ENCODE data around the gene SCO1.
"Not testable (repeated sequence)": the region's sequence is repeated elsewhere in the genome, so short reads cannot be mapped to it uniquely, and the experiment has no call there.

Gene SCO1

DNA sequence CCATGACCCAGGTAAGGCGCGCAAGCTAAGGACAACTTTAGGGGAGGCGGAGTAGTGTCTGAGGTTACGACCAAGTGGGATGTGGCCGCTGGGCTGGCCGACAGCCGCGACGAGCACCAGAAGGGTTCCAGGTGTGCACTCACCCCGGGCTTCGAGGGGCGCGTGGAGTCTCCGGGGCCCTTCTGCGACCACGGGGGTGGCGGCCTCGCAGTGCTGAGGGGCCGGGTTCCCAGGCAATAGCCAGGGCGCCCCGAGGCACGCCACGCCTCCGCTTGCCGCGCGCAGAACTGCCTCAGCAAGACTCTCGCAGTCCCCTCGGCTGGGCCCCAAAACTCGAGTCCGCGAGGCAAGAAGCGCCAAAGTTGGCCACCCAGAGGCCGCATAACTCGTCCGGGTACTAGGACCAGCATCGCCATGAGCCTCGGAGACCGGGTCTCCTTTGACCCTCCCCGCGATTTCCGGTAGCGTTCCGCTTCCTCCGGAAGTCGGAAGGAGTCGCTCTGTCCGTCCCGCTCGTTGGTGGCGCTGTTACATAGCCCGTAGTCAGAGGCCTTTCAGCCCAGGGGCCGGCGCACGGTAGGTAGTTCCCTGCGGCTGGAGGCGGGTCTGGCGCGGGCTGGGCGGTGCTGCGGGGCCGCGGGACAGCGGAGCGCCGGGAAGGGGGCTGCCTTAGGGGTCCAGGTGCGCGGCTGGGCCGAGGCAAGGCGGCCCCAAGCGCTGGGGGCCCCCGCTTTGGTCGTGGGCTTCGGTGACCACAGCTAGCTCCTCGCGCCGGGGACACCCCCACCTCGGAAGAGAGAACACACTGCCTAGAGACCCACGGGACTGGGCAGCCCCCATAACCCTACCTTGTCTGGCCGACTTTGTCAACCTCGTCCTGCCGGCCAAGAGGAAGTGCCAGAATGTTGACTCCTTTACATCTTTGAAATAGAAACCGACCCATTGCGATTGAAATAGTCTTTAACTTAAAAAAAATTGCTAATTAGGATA lies at the start of gene SCO1, which contains the start of gene ADPRM:
Gene SCO1, minus strand, starts transcription at position 442 of the 990 bp plus-strand sequence. Its CDS starts 26 bp downstream, at position 416.
Gene ADPRM, plus strand, starts transcription at position 503 of the 990 bp plus-strand sequence. CDS start 7,333 bp downstream, outside the sequence.
- peak; percentile 96 for DNase-seq

DNA sequence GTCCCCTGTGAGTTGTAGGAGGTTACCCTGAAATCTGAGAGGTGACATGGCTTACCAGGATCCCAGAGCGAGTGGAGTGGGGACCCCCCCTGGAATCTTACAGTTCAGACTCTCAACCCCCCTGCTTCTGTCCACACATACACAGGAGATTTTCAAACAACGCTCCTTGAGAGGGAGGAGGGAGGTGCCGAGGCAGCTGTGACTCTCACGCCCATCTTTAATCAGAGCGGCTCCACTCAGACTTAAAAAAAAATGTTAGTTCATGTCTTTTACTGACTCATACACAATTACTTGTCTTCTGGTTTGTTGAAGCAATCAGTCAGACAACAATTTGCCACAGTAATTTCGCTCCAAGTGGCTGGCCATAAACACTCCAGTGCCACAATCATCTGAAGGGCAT lies 47.9 kb upstream of the SCO1 start:
- no peak for DNase-seq

DNA sequence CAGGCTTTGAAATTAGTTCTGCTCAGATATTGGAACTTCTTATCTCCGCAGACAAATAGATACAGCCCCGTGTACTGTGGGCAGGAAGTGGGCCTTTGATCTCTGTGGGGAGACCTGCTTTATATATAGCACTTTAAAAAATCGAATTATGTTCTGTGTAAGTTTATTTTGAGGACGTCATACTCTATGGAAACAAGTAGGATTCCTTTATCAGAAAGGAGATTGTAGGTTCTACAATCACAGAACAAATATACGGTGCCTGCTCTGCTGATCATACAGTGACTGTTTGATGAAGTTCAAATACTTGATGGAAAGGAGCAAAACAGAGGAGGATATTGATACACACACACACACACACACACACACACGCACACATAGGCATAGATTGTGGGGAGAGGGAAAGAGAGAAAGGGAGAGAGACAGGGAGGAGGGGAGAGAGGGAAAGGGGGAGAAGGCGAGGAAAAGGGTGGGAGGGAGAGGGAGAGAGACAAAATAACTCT lies 47.2 kb upstream of the SCO1 start:
- peak; percentile 38 for DNase-seq

DNA sequence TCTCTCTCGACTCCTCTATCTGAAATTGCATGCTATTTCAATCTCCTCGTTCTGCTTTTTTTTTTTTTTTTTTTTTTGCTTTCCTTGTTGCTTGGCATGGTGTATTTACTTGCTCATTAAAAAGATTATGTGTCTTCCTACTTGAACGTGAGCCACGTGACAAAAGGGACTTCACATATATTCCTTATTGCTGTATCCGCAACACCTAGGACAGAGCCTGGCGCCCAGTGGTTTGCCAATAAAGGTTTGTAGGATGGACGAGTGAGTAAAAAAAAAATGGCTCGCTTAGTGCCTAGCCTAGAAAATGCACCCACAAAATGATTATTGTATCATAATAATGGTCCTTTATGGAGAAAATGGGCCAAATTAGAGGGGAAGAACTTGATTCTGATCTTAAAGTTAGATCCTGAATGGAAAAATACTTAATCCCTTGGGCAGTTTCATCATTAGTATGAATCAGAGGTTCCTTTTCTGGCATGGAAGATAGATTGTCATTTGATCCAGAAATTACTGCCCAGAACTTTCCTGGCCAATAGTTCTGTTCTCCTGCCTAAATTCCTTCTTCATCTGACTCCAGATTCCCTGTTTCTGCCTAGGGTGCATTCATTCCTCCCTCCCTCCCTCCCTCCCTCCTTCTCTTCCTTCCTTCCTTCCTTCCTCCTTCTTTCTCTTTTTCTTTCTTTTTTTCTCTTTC lies 46.1 kb upstream of the SCO1 start:
- no peak for DNase-seq

DNA sequence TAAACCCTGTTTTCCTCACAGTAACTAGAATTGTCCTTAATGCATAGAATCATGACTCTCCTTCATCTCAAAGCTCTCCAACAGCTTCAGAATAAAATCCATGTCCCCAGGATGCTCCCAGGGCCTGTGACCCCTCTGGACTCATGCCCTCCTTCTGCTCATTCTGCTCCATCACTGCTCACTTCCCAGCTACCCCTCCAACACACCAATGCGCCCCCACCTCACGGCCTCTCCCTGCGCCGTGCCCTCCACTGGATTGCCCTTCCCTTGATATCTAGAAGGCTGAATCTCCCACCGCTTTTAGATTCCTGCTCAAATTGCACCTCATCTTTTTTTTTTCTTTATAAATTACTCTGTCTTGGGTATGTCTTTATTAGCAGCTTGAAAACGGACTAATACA lies 45.1 kb upstream of the SCO1 start:
- no peak for DNase-seq

DNA sequence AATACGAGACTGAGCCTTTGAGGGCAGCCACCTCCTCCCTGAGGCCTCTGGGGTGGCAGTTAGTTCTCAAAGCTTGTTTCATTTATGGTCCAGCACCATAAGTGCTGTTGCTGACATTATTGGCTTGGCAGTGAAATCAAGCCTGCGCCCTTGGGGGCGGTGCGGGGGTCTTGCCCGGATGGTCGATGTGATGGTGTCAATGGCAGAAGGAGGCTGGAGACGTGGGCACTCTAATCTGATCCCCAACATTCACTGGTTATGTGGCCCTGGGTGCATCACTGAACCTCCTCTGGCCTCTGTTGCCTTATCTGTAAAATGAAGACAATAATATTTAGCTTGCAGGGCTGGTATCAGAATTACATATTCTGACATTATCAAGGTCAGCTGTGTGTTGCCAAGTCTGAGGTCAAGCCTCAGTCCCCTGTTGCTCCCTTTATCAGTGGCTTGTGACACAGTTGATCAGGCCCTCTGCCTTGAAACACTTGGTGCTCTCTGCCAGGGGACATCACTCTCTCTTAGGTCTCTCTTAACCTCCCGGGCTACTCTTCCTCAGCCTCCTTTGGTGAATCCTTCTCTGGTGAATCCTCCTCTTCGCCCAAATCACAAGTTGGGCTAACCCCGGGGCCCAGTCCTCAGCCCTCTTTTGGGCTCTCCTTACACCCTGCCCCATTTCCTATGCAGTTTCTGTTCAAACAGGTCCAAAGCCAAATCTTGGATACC lies 44.2 kb upstream of the SCO1 start:
- peak; percentile 57 for DNase-seq

DNA sequence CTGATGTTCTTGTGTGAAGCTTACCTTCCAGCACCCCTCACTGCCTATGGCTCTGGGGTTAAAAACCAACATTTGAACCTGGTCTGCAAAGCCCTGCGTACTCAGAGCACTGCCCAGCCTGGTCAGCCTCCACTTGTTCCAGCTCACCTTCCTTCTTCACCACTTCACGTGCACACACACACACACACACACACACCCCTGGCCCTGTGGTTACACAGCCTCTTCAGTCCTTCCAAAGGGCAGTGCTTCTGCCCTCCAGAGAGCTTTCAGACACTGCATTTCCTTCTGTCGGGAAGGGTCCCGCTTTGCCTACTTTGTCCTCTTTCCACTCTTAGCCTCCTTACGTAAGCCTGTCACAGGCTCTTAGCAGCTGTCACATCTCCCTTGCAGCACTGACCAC lies 42.1 kb upstream of the SCO1 start:
- no peak for DNase-seq

DNA sequence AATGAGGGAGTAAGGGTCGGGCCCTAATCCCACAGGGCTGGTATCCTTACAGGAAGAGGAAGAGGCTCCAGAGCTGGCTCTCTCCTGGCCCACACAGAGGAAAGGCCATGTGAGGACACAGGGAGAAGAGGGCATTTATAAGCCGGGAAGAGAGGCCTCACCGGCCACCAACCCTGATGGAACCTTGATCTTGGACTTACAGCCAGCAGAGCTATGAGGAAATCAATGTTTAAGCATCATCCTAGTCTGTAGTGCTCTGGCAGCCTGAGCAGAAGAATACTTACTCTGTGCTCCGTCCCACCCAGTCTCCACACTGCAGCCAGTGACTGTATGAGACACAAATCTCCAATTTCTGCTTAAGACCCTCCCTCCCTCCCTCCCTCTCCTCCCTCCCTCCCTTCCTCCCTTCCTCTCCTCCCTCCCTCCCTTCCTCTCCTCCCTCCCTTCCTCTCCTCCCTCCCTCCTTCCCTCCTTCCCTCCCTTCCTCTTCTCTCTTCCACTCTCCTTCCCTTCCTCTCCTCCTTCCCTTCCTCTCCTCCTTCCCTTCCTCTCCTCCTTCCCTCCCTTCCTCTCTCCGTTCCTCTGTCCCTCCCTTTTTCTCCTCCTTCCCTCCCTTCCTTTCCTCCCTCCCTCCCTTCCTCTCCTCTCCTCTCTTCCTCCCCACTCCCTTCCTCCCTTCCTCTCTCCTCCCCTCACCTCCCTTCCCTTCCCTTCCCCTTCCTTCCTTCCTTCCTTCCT lies 41.4 kb upstream of the SCO1 start:
- DNase-seq = no peak

DNA sequence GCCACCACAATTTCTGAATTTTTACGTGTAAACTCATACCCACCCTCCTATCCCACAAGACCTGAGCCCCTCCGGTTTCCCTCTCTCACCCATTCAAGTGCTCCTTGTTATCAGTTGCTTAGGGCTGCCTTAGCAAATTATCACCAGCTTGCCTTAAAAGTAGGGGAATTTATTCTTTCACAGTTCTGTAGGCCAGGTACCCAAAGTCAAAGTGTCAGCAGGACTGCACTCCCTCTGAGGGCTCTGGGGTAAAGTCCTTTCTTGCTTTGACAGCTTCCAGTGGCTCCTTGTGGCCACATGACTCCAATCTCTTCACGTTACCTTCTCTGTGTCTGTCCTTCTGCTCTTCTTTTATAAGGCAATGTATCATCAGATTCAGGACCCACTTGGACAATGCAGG lies 40.4 kb upstream of the SCO1 start:
- DNase-seq = no peak

DNA sequence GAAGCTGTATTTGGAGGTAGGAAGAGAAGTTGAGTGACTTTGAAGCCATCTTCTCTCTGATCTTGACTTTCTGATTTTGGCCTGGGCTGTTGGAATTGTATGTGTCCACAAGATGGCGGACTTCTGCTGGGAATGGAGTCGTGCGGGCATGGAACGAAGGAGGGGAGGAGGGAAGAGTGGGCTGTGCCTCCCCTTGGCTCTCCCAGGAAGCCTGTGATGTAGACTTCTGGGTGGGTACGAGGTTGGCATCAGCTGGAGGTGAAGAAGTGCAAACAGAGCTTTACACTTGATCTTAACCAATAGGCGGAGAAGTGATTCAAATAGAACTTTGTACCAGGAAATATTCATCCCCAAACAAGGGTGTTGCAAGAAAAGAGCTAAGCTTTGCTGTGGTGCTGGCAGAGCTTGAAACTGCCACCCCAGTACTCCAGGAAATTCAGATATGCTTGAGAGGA lies 39.9 kb upstream of the SCO1 start:
- peak; percentile 69 for DNase-seq

DNA sequence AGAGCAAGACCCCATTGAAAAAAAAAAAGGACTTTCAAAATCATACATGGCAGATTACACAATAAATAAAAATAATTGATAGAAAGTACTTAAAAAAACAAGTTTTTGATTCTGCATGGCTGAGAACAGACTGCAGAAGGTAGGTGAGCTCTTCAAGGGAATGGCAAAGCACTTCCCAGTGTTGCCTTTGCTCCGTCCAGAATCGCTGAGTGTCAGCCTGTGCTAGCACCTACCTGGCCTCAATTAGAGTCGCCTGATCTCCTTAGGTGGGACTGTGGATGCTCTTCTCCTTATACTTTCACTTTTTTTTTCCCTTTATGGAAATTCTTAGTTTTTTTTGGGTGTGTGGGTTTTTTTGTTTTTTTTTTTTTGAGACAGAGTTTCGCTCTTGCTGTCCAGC lies 38.5 kb upstream of the SCO1 start:
- DNase-seq = no peak

DNA sequence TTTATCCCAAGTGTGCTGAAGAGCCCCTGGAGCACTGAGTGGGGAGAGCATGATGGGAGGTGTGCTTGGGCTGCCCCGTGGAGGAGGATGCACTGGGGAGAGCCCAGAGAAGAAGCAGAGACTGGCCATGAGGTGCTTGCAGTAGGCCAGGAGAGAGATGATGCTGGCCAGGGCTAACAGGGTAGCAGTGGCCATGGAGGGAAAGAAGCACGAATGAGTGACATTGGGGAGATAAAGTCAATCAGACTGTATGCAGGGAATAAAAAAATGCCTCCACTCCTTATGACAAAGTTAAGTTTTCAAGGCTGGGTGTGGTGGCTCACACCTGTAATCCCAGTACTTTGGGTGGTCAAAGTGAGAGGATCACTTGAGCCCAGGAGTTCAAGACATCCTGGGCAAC lies 37.9 kb upstream of the SCO1 start:
- DNase-seq = no peak

DNA sequence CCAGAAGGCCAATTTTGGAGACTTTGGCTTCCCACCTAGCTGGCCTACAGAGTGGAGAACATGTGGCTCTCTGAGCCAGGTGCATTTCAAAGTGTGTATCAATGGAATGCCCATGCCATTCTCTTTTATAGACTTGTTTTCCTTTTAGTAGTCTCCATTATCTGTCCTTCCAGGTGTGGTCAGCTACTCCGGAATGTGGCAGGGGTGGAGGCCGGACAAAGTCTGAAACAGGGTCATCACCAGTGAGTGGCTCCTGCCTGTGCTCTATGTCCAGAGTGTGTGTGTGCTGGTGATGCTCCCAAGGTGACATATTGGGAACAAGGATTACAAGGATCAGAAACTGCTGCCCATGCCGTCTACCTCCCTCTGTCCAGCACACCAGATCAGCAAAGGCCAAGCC lies 36.3 kb upstream of the SCO1 start:
- DNase-seq = no peak

DNA sequence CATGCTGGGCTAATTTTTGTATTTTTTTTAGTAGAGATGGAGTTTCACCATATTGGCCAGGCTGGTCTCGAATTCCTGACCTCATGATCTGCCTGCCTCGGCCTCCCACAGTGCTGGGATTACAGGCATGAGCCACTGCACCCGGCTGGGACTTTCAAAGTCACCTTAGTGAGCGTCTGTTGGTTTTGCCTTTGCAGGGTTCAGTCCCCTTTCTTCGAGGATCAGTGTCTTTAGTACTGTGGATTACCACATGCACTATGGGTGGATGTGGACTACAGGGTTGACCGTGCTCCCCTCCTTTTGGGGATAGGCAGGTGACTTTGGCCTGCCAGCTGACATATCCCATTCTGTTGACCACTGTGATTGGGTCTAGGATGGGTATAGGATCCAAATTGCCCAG lies 34.8 kb upstream of the SCO1 start:
- DNase-seq = not testable (repeated sequence)

DNA sequence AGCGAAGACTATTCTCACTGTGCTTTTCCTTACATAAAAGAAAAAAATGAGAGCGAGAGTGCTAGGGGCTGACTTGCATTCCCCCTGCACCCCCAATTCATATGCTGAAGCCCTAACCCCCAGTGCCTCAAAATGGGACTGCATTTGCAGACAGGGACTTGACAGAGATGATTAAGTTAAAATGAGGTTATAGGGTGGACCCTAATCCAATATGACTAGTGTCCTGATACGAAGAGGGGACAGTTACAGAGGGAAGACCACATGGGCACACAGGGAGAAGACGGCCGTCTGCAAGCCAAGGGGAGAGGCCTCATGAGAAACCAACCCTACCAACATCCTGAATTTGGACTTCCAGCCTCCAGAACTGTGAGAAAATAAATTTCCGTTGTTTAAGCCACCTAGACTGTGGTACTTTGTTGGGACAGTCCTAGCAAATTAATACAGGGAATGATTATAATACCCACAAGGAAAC lies 34.1 kb upstream of the SCO1 start:
- DNase-seq = no peak

DNA sequence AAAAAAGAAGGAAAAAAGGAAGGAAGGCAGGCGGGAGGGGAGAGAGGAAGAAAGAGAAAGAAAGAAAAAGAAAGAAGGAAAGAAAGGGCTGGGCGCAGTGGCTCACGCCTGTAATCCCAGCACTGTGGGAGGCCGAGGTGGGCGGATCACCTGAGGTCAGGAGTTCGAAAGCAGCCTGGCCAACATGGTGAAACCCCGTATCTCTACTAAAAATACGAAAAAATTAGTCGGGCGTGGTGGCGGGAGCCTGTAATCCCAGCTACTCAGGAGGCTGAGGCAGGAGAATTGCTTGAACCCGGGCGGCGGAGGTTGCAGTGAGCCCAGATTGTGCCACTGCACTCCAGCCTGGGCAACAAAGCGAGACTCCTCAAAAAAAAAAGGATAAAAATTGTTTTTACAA lies 32.9 kb upstream of the SCO1 start:
- not testable (repeated sequence) for DNase-seq

DNA sequence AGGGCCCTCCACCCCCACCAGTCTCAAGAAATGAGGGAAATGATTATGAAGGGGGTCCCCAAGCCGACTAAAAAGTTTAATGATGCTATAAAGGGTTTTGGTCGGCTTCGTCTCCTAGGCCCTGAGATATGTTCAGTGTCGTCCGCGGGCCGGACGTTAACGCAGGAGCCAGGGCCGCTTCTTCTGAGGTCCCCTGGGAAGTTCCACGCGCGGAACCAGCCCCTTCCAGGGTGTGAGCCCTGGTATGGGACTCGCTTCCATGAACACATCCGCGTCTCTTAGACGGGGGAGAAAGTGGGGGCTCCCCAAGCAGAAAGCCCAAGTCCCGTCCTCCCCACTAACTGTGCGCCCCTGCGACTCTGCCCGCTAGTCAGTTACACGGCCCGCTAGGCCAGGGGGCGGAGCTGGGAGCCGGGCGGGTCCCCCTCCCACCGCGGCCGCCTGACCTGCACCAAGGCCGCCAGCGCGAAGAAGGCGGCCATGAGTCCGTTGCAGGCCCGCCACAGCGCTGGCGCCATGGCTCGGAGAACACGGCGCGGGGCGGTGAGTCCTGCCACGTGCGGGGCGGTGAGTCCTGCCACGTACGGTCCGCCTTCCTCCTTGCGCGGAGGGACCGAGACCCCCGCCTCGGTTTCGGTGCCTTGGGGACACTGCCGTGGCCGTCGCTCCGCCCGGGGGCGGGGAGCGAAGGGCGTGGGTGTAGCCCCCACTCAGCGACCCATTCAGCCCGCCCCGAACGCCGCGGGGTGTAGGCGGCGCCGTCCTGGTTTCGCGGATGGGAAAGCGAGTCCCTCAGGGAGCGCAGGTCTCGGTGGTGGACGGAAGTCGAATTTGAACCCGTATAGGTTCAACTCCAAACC lies 32.2 kb upstream of the SCO1 start, which contains the start of gene TMEM220:
Gene TMEM220, minus strand, starts transcription at position 690 of the 860 bp plus-strand sequence. Its CDS starts 172 bp downstream, at position 518.
- DNase-seq = peak; percentile 62

DNA sequence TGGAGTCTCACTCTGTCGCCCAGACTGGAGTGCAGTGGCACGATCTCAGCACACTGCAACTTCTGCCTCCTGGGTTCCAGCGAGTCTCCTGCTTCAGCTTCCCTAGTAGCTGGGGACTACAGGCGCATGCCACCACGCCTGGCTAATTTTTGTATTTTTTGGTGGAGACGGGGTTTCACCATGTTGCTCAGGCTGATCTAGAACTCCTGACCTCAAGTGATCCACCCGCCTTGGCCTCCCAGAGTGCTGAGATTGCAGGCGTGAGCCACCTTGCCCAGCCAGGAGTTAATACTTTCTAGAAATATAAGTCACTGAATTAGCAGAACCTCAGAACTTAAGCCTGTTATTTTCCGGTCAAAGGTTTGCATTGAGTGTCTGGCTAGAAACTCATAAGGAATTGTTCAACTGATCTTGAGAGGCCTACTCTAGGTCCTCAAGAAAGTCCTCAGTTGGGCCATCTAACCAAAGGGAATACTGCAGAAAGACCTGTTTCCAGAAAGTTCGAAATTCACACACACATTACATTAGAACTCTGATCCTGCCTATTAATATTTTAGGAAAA lies 31.1 kb upstream of the SCO1 start:
- no peak for DNase-seq

DNA sequence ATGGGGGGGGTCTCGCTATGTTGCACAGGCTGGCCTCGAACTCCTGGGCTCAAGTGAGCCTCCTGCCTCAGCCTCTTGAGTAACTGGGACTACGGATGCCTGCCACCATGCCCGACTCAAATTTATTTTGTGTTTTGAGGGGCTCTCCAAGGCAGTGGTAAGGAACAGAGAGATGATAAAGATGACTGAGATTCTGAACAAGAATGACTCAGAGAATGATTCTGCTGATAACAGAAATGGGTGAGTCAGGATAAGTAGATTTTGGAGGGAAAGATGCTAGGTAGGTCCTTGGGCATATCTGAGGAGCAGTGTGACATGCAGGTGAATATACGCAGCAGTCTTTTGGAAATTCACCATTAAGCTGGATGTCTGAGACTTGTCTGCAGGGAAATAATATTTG lies 29.9 kb upstream of the SCO1 start:
- no peak for DNase-seq

DNA sequence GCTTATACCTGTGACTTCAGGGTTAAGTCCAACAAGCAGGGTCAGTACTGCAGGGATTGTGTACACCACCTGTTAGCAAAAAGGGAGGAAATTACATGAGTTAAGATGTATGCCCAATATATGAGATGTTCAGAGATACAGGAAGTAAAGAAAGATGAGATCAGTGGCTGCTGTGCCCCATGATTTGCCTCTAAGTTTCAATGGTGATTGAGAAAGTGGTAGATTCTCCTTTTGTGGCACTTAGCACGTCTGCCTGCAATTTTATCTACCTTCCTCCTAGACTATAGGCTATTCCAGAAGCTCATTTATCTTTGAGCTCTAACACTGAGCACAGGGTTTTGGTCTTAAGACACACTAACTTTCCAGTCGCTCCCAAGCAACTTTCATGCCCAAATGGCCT lies 28.9 kb upstream of the SCO1 start:
- DNase-seq = no peak

DNA sequence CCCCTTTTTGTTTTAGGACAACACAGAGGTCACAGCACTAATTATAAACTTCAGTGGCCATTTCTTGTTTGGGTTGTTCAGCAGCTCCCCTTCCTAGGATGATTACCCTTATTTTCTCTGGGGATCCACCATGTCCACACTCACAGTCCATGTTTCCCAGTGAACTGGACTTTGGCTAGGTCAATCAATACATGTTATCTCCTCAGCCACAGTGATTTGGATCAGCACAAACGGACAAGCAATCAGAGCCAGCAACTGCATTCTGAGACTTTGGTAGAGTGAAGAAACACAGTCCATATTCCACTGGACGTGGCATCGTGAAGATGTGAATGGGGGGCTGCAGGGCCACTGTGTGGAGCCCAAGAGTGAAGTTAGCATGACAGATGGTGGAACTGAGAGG lies 27.9 kb upstream of the SCO1 start:
- DNase-seq = no peak

Data from hematopoietic multipotent progenitor cell treated with erythropoietin and hydrocortisone succinate and interleukin-3 and kit ligand, for 8 days (in vitro differentiated cells).